Suprapubic skin (tissue), 4 donors: ENCODE results near the gene ANO8. TPM values are rescaled to one million over a fixed set of nuclear protein-coding genes. Genes with fewer than 3 reads are reported as not detected.

ENCODE experiments used
- DNase-seq, 2 donors: peaks; one replicate each; pipeline ENCODE4 v3.0.0-alpha.2; 2019; ENCODE audit warnings: low spot score in 2 of 2
- H3K27ac ChIP-seq: fragments of 200-600 bp; sonication (generic); one replicate; pipeline ENCODE4 v1.5.1; 2019
- H3K27me3 ChIP-seq: fragments of 200-600 bp; sonication (generic); one replicate; pipeline ENCODE4 v1.5.1; 2019
- H3K36me3 ChIP-seq: fragments of 200-600 bp; sonication (generic); one replicate; pipeline ENCODE4 v1.5.1; 2019
- H3K4me1 ChIP-seq: fragments of 200-600 bp; sonication (generic); one replicate; pipeline ENCODE4 v1.5.1; 2019
- H3K4me3 ChIP-seq: fragments of 200-600 bp; sonication (generic); one replicate; pipeline ENCODE4 v1.5.1; 2019; ENCODE audit warnings: mild to moderate bottlenecking
- H3K9me3 ChIP-seq: fragments of 200-600 bp; sonication (generic); one replicate; pipeline ENCODE4 v1.5.1; 2019
- EP300 ChIP-seq: sonication (generic); formaldehyde crosslinking; IDR thresholded peaks from one replicate; pipeline ENCODE4 v1.6.1; 2017; ENCODE audit warnings: antibody characterized with exemption
- POLR2A ChIP-seq, 2 donors: fragments of 450-650 bp; IDR thresholded peaks; one replicate each; pipeline ENCODE4 v1.6.1; 2017; ENCODE audit warnings: antibody characterized with exemption in 2 of 2, mild to moderate bottlenecking in 2 of 2, moderate library complexity in 2 of 2
- POLR2AphosphoS5 ChIP-seq, 3 donors: sonication (generic); formaldehyde crosslinking; IDR thresholded peaks; one replicate each; pipeline ENCODE4 v1.6.1; 2017; ENCODE audit warnings: antibody characterized with exemption in 3 of 3
- WGBS: methylation state at CpG from one replicate; pipeline ENCODE4 v1.1.5; 2018; 5-methylcytosine and 5-hydroxymethylcytosine counted together
- total RNA-seq, 4 donors: library from RNA; depleted of rRNA; stranded (reverse); fragments of >200 nt; gene quantifications; one replicate each; pipeline ENCODE4 v1.1.0, GENCODE V29; 2016
- TF ChIP-seq, protein P1 (sequence below), 2 donors: fragments of 200-600 bp in 1 of 2; fragments of 450-650 bp in 1 of 2; sonication (generic) in 1 of 2; IDR thresholded peaks; one replicate each; pipeline ENCODE4 v1.5.1; 2016 to 2019; ENCODE audit warnings: antibody characterized with exemption in 2 of 2, mild to moderate bottlenecking in 1 of 2, moderate library complexity in 1 of 2

ANO8 gene
- total RNA-seq, 4 donors from 2014 or later, result 29.9 to 47.1 (median 37.1) TPM

DNA sequence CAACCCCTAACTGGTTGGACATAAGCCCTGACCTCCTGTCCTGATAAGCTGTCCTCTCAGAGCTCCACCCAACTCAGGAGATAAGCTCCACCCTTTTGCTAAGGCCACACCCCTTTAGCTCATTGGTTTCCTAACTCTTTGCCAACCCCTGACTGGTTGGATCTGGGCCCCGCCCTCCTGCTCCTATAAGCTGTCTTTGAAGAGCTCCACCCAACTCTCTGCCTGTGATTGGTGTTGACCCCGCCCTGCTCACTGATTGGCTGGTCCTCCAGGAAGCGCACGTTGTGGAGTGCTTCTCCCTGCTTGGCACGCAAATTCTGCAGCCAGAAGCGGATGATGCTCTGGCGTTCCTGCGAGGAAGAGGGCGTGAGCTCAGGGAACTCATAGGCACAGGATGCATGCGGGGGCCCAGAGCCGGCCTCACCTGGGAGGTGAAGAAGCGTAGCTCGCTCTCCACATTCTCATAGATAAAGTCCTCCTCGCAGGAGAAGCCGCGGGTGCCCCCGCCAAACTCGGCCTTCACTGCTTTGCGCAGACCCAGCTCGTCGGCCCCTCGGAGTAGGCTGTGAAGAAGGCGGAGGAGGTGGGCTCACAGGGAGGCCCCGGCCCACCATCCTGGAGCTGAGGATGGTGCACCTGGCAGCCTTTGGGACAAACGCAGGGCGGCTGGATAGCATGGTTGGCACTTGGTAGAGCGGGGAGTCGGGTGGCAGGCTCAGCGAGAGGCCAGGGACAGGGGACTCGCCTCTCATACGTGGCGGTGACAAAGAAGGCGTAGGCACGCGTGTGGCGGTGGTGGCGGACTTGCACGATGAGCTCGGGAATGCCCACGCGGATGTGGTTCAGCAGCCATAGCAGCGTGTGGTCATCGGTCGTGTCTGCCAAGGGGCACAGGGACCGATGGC, 1.7 kb downstream of the ANO8 start:
- peak in 1 of 2 donors; percentile 66 for DNase-seq
- H3K4me1 ChIP-seq, result peaks cover 51% of the 10 kb centered on the region
- TF ChIP-seq POLR2A (IDR thresholded peaks at IDR 0.05), result peak in 1 of 2 donors; percentile 11
- TF ChIP-seq, protein P1, sequence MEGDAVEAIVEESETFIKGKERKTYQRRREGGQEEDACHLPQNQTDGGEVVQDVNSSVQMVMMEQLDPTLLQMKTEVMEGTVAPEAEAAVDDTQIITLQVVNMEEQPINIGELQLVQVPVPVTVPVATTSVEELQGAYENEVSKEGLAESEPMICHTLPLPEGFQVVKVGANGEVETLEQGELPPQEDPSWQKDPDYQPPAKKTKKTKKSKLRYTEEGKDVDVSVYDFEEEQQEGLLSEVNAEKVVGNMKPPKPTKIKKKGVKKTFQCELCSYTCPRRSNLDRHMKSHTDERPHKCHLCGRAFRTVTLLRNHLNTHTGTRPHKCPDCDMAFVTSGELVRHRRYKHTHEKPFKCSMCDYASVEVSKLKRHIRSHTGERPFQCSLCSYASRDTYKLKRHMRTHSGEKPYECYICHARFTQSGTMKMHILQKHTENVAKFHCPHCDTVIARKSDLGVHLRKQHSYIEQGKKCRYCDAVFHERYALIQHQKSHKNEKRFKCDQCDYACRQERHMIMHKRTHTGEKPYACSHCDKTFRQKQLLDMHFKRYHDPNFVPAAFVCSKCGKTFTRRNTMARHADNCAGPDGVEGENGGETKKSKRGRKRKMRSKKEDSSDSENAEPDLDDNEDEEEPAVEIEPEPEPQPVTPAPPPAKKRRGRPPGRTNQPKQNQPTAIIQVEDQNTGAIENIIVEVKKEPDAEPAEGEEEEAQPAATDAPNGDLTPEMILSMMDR (IDR thresholded peaks at IDR 0.05), result no peak
- H3K27ac ChIP-seq, result no peak overlapping the region
- no peak overlapping the region for H3K4me3 ChIP-seq
- 93% methylated on average over 45 of the region's 45 CpGs for WGBS
- H3K36me3 ChIP-seq, result no peaks in the 10 kb centered on the region
- no peaks in the 10 kb centered on the region for H3K9me3 ChIP-seq
- H3K27me3 ChIP-seq, result peaks cover 13% of the 10 kb centered on the region

DNA sequence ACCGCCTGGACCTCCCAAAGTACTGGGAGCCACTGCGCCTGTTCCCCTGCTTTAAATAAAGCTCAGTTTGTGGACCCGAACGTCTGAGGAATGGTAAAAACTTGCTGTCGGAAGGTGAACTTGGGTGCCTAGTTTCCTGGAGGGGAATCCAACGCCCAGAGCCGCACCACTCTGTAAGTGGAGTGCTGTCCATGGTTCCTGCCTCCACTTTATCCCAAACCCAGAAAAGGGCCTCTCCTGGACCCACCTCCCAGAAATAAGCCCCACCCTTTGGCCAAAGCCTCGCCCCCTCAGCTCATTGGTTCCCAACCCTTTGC, 2.3 kb downstream of the ANO8 start:
- Histone ChIP-seq H3K36me3 (no peaks in the 10 kb centered on the region), H3K4me1 (peaks cover 53% of the 10 kb centered on the region), H3K27me3 (peaks cover 13% of the 10 kb centered on the region), H3K9me3 (no peaks in the 10 kb centered on the region), H3K4me3 (no peak overlapping the region), H3K27ac (no peak overlapping the region)
- whole genome bisulfite sequencing, result 94% methylated on average over 8 of the region's 8 CpGs
- no peak for DNase-seq
- no peak for TF ChIP-seq POLR2AphosphoS5 (IDR thresholded peaks at IDR 0.05)
- TF ChIP-seq EP300, result no peak
- TF ChIP-seq, protein P1 (IDR thresholded peaks at IDR 0.05), result no peak
- no peak for TF ChIP-seq POLR2A (IDR thresholded peaks at IDR 0.05)

DNA sequence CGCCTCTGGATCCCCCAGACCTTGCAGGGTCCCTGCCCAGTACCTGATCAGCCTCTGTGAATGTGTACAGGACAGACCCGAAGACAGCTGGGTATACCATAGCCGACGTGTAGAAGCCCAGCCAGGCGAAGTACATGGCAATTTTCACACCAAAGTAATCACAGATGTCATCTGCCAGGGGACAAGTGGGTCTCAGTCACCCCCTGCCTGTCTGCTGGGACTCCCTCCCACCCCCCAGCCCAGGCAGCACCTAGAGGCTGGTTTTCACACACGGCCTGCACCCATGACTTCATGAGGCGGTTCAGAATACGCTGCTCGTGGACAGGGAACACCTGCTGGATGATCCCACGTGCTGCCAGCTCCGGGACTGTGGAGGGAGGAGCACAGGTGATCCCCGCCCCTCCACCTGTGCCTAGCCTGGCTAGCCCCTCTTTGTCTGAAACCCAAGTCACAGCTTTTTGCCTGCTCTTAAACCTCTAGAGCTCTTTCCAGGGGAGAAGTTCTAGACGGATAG, 3.6 kb downstream of the ANO8 start:
- no peaks in the 10 kb centered on the region for H3K9me3 ChIP-seq
- H3K36me3 ChIP-seq, result no peaks in the 10 kb centered on the region
- peaks cover 56% of the 10 kb centered on the region for H3K4me1 ChIP-seq
- H3K27me3 ChIP-seq, result peaks cover 13% of the 10 kb centered on the region
- WGBS, result 87% methylated on average over 8 of the region's 13 CpGs
- TF ChIP-seq POLR2A (IDR thresholded peaks at IDR 0.05) (no peak), EP300 (no peak), POLR2AphosphoS5 (IDR thresholded peaks at IDR 0.05) (no peak)
- TF ChIP-seq, protein P1 (IDR thresholded peaks at IDR 0.05), result no peak
- DNase-seq, result no peak
- no peak overlapping the region for H3K27ac ChIP-seq
- H3K4me3 ChIP-seq, result no peak overlapping the region

DNA sequence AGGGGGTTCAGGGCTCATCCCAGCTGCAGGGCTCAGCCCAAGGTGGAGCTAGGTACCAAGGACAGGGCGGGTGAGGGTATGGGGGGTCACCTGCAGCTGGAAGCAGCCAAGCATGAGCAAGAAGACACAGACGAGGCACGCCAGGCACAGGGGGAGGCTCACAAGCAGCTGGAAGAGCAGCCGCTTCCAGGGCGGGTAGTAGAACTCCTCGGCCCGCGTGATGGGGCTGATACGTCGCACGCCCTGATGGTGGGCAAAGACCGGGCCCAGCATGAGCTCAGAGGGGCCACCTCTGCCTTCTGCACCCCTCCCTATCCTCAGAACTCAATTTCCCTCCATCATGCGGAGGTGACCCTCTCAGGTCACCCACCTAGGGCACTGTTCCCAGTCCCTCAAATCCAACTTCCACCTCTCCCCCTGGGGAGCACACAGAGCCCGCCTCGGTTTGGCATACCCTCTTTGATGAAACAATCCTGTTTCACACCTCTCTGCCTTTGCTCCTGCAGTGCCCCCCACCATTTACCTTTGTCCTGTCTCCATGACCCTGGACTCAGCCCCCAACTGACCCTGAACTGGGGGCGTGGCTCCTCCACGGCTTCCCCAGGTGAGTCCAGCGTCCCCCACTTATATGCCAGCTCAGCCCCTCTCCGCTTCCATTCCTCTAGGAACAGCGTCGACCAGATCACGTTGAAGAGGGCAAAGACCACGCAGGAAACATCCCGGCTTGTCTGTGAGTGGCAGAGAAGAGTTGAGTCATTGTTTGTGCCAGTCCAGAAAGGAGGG, 4.2 kb downstream of the ANO8 start:
- Histone ChIP-seq H3K36me3 (no peaks in the 10 kb centered on the region), H3K27me3 (peaks cover 13% of the 10 kb centered on the region), H3K4me1 (peaks cover 55% of the 10 kb centered on the region), H3K9me3 (no peaks in the 10 kb centered on the region), H3K27ac (no peak overlapping the region), H3K4me3 (no peak overlapping the region)
- 97% methylated on average over 13 of the region's 24 CpGs for WGBS
- no peak for TF ChIP-seq POLR2AphosphoS5 (IDR thresholded peaks at IDR 0.05)
- no peak for TF ChIP-seq EP300
- TF ChIP-seq, protein P1 (IDR thresholded peaks at IDR 0.05), result no peak
- TF ChIP-seq POLR2A (IDR thresholded peaks at IDR 0.05), result no peak
- no peak for DNase-seq
